EL (cell line): ENCODE results near the gene ZNF878.
"Not testable (repeated sequence)": the region's sequence is repeated elsewhere in the genome, so short reads cannot be mapped to it uniquely, and the experiment has no call there.

Source experiments
- DNase-seq: peaks from one replicate; pipeline ENCODE4 v3.0.0-alpha.2; 2016

The ZNF878 gene

DNA sequence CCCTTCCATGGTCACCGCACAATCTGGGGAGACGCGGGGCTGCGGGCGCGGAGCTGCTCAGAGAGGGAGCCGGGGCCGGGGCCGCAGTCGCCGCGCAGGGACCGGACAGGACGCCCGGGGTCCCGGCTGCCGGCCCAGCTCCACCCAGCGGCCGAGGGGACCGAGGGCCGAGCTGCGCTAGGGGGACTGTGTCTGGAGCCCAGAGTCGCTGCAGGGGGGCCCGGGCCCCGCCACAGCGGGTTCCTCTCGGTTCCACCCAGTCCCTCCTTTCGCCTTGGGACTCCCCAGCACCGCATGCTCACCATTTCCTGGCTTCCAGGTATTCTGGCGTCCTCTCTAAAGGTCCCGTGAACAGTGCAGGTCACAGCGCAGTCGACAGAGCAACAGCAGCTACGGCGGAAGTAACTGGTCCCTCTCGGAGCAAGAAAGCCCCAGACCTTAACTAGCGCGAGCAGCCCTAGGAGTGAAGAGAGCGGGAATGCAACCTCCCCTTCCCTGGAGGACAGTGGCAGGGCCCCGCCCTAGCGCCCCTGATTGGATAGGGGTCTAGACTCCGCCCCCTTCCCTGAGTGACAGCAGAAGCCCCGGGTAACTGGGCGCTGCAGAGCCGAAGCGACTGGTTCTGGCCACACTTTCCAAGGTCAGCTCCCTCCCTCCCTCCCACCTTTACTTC, at the start of gene ZNF878:
Gene ZNF878, minus strand, starts transcription at position 465 of the 673 bp plus-strand sequence. Its CDS starts 160 bp downstream, at position 305.
- DNase-seq = peak; percentile 96

DNA sequence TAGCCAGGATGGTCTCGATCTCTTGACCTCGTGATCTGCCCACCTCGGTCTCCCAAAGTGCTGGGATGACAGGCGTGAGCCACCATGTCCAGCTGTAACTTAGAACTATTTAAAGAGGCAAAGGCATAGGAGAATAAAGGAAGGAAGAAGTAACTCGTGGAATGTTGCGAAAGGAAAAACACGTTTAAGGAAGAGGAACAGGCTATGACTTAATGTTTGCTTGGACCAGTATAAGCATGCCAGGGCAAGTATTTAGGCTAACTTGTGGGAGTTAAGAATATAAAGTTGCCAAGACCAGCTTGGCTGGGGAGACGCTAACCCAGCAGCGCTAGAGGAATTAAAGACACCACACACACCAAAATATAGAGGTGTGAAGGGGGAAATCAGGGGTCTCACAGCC, 45.3 kb upstream of the ZNF878 start:
- DNase-seq = no peak

DNA sequence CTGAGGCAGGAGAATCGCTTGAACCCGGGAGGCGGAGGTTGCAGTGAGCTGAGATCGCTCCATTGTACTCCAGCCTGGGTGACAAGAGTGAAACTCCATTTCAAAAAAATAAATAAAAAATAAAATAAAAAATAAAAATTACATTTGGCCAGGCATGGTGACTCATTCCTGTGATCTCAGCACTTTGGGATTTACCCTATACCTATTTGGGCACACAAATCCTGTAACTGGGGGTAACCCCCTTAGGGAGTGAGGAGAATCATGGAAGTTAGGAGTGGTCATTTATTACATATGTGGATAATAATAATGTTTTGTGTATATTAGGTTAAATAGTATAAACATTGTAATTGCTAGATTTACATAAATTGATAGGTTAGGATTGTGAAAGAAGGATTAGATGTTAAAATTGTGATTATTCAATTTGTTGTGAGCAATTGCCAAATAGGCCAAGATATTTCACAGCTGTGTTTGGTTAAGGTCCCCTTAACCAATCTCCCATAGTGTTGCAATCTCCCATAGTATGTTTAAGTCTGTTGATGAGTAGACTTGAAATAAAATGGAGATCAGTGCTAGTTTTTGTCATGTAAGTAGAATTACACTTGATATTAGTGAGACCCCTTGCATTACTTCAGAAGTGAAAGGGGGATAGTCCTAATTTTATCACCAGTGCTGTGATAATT, 42.5 kb upstream of the ZNF878 start:
- DNase-seq = peak; percentile 42

DNA sequence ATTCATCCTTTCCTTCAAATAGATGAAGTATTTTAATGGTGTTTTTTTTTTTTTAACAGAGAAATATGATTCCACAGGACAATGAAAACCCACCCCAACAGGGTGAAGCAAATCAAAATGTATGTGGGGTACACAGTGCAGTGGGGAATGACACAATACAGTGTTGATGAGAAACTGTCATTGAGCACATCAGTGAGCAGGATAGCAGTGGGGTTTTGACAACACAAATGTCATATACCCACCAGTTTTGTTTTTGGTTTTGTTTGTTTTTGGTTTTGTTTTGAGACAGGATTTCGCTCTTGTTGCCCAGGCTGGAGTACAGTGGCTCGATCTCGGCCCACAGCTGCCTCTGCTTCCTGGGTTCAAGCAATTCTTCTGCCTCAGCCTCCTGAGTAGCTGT, 41.0 kb upstream of the ZNF878 start:
- DNase-seq = no peak

DNA sequence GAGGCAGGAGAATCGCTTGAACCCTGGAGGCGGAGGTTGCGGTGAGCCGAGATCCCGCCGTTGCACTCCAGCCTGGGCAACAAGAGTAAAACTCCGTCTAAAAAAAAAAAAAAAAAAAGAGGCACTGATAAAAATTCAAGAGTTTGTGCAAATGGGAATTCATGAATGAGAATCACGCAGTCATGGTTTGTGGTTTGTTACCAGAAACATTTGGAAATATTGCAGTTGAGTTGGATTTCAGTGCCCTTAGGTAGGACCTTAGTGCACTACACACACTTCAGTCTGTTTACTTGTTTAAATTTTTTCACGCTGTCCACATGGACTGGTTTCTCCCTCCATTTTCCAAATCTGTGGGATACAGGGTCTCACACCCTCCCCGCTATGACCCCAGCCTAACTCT, 40.2 kb upstream of the ZNF878 start:
- DNase-seq = peak; percentile 15

DNA sequence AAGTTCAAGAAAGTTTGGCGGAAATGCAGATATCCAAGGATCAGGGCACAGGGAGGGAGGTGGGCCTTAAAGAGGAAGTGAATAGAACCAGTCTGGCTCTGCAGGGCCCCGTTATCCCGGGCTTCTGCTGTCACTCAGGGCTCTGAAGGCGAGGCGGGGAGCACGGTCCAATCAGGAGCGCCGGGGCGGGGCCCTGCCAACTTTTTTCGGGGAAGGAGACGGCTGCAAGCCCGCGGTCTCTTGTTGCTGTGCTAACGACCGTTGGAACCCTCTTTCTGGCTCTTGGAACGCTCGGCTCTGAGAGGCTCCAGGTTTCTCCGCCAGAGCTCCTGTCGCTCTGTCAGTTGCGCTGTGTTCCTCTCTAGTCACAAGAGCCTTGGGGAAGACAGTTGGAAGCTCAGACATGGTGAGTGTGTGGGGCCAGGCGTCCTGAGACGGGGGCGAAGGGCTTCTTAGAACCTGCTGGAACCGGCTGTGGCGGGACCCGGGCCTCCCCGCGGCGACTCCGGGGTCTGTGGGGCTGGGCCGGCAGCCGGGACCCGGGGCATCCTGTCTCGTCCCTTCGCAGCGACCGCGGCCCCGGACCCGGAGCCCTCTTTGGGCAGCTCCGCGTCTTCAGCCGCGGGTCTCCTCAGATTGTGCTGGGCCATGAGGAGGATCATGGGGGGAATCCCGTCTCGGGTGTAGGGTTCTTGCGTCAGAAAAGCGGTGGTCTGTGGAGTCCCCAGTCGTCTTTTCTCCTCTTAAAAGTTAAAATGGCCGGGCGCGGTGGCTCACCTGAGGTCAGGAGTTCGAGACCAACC, 39.5 kb upstream of the ZNF878 start:
- DNase-seq = peak; percentile 94

DNA sequence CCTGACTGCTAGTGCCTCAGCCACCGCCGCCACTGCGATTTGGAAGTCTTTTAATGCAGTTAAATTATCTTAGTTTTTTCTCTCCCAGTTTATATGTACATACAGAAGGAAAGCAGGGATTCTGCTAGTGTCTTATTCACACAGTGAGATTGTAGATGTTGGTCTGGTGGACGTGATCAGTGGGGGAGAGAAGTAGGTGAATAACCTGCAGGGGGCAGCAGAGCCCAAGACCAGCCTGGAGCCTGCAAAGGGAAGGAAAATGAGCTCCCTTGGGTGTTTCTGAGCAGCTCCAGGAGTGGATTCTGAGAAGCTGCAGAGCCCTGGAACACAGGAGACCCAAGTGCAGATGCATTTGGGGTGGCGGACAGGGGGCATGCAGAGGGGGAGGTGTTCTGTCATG, 38.0 kb upstream of the ZNF878 start:
- DNase-seq = peak; percentile 50

DNA sequence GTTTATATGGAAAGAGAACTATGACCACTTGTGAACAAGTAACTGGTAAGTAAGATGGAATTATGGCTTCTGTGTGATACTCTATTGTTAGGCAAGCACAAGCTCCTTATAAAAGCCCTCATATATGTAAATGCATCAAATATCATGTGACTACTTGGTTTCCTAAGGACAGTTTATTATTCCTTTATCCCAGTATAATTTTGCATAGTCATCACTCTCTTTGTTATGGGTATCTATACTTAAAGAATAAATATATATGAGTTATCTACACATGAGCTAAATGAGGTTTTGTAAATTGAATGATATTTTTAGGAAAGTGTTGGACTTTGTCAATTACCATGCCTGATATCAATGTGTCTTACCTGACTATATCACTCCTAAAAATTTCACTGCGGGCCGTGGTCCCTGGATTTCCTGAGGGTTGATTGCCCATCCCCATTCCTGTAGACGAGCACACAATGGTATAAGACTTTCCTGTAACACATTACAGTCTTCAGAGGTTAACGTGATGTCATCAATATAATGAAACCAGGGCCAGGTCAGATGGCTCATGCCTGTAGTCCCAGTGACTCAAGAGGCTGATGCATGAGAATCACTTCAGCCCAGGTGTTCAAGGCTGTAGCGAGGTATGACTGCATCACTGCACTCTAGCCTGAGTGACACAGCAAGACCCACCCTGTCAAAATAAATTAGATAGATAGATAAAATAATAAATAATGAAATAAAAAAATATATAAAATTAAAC, 32.5 kb upstream of the ZNF878 start:
- no peak for DNase-seq

DNA sequence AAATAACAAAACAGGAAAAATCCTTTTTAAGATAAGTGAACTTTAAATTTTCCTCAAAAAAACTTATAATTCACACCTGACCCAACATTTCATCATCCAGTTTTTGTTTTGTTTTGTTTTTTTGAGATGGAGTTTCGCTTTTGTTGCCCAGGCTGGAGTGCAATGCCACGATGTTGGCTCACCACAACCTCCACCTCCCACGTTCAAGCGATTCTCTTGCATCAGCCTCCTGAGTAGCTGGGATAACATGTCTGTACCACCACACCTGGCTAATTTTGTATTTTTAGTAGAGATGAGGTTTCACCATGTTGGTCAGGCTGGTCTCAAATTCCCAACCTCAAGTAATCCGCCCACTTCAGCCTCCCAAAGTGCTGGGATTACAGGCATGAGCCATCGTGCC, 30.6 kb upstream of the ZNF878 start:
- DNase-seq = not testable (repeated sequence)

DNA sequence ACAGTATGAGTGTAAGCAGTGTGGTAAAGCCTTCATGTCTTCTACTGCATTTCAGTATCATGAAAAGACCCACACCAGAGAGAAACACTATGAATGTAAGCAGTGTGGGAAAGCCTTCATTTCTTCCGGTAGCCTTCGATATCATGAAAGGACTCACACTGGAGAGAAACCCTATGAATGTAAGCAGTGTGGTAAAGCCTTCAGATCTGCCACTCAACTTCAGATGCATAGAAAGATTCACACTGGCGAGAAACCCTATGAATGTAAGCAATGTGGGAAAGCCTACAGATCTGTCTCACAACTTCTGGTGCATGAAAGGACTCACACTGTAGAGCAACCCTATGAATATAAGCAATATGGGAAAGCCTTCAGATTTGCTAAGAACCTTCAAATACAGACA, 24.6 kb upstream of the ZNF878 start:
- DNase-seq = no peak

DNA sequence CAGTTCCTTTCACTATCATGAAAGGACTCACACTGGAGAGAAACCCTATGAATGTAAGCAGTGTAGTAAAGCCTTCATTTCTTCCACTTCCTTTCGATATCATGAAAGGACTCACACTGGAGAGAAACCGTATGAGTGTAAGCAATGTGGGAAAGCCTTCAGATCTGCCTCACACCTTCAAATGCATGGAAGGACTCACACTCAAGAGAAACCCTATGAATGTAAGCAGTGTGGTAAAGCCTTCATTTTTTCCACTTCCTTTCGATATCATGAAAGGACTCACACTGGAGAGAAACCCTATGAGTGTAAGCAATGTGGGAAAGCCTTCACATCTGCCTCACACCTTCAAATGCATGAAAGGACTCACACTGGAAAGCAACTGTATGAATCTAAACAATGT, 23.6 kb upstream of the ZNF878 start:
- DNase-seq = not testable (repeated sequence)

DNA sequence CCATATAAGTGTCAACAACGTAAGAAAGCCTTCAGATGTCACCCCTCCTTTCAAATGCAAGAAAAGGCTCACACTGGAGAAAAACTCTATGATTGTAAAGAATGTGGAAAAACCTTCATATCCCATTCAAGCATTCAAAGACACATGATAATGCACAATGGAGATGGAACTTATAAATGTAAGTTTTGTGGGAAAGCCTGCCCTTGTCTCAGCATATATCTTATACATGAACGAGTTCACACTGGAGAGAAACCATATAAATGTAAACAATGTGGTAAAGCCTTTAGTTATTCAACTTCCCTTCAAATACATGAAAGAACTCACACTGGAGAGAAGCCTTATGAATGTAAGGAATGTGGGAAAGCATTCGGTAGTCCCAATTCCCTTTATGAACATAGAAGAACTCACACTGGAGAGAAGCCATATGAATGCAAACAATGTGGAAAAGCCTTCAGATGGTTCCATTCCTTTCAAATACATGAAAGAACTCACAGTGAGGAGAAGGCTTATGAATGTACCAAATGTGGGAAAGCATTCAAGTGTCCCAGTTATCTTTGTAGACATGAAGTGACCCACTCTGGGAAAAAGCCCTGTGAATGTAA, 22.9 kb upstream of the ZNF878 start:
- DNase-seq = no peak

DNA sequence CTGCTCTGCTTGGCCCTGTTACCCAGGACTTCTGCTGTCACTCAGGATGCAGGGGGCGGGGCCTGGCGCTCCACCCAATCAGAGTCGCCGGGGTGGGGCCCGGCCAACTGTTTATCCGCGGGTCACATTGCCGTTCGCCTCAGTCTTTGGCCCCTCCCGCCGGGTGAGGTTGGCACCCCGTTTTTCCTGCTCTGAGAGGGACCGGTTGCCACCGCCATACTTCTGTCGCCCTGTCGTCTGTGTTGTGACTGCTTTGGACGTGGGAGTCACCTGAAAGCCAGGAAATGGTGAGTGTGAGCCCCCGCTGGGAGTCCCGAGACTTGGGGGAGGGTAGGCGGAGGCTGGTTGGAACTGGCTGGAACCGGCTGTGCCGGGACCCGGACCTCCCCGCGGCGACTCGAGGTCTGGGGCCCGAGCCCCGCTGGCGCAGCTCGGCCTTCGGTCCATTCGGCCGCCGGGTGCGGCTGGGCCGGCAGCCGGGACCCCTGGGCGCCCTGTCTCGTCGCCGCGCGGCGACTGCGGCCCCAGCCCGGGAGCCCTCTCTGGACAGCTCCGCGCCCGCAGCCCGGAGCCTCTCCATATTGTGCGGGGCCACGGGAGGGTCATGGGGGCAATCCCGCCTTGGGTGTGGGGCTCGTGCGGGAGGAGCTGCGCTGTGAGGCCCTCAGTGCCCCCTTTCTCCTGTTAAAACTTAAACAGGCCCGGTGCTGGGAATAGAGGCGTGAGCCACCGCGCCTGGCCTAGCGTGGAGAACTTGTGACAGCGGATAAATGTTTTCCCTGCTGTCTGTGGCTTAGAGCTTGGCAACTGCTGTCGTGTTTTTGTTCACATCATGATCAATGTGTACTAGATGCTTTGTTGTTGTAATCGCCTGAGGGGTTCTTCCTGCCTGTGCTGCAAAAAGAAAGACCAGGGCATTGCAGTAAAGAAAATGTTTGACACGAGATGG, 12.1 kb upstream of the ZNF878 start, which contains the start of gene ZNF844:
Gene ZNF844, plus strand, starts transcription at position 142 of the 949 bp plus-strand sequence. Its CDS starts 143 bp downstream, at position 285.
- peak; percentile 89 for DNase-seq

DNA sequence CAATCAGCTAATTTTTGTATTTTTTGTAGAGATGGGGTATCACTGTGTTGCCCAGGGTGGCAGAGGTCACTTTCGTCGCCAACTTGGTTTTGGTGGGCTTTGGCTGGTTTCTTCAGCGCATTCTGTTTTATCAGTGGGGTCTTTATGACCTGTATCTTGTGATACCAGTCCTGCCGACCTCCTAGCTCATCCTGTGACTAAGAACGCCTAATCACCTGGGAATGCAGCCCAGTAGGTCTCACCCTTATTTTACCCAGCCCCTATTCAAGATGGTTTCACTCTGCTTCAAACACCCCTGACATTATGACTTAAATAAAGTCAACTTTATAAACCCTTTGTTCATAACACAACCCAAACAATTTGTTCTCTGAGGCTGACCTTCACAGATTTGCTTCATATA, 3.0 kb upstream of the ZNF878 start:
- DNase-seq = no peak

DNA sequence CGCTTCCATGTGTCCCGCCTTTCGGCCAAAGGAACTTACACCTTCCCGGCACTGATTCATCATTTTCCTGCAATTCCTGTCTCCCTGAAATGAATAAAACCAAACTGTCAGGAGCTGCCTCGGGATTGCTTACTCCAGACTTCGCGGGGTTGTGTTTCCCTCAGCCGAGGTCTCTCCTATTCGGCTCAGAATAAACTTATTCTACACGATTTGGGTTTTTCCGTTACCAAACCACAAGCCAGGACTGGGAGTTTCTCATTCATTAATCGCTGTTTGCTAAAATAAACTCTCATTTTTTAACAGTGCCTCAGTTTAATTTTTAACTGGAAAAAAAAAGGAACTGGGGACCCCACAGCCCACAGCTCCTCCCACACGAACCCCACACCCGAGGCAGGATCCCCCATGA, 667 bp downstream of the ZNF878 start:
- DNase-seq = peak; percentile 46

DNA sequence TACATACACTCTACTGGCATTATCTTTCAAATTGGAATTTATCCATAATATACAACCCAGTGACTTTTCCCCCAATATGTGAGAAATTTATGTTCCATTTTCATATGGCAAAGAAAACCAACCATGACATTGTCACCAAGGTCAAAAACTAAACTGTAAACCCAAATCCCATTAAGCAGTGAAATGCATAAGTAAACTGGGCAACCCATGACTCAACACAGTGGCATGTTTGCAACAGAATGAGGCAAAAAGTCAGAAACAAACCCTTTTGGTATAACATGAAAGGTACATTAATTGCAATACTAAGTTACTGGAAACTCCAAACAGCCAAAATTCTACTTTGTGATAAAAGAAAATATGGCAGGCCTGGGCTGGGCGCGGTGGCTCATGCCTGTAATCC, 4.9 kb downstream of the ZNF878 start:
- peak; percentile 18 for DNase-seq

DNA sequence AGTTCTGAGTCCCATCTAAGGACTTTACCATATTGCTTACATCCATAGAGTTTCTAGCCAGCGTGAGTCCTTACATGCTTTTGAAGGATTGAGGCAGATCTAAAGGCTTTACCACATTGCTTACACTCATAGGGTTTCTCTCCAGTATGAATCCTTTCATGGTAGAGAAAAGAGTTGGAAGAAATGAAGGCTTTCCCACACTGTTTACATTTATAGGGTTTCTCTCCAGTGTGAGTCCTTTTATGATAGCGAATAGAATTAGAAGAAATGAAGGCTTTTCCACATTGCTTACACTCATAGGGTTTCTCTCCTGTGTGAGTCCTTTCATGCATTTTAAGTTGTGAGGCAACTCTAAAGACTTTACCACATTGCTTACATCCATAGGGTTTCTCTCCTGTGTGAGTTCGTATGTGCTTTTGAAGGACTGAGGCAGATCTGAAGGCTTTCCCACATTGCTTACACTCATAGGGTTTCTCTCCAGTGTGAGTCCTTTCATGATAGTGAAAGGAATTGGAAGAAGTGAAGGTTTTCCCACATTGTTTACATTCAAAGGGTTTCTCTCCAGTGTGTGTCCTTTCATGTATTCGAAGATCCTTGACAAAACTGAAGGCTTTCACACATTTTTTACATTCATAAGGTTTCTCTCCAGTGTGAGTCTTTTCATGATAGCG, 8.9 kb downstream of the ZNF878 start:
- no peak for DNase-seq

DNA sequence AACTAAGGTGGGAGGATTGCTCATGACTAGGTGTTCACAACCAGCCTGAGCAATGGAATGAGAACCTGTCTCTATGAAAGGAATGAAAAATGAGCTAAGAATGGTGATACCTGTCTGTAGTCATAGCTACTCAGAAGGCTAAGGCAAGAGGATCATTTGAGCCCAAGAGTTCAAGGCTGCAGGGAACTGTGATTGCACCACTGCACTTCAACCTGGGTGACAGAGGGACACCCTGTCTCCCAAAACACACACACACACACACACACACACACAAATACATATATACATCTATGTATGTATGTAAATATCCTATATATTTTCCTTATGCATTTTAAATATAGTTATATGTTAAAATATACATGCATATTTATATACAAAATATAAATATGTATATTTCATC, 9.9 kb downstream of the ZNF878 start:
- no peak for DNase-seq

DNA sequence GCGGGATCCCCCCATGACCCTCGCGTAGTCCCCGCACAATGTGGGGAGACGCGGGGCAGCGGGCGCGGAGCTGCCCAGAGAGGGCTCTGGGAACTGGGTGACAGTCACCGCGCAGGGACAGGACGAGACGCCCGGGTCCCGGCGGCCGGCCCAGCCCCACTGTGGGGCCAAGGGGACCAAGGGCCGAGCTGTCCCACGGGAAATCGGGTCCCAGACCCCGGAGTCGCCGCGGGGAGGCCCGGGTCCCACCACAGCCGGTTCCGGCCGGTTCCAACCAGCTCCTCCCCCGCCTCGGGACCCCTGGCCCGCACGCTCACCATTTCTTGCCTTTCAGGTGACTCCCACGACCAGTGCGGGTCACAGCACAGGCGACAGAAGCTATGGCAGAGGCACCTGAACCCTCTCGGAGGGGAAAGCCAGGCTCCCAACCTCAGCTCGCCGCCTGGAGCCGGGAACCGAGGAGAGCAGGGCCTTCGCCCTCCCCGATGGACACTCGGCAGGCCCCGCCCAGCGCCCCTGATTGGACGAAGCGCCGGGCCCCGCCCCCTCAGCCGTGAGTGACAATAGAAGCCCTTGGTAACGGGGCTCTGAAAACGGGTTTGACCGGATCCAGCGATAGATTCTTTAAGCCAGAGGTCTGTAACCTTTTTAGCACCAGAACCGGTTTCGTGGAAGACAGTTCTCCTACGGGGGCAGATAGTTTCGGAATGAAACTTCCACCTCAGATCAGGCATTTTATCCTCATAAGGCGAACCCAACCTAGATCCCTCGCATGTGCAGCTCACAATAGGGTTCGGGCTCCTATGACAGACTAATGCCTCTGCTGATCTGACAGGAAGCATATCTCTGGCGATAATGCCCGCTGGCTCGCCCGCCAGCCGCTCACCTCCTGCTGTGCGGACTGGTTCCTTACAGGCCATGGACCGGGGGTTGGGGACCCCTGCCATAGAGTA, 17.3 kb downstream of the ZNF878 start, which contains the start of gene ZNF433:
Gene ZNF433, minus strand, starts transcription at position 460 of the 953 bp plus-strand sequence. Its CDS starts 140 bp downstream, at position 320.
- peak; percentile 92 for DNase-seq
